Endothelial cell of umbilical vein (primary cell): ENCODE measurements around the gene SOX21.

Experiments used
- FOS ChIP-seq: IDR thresholded peaks from 2 replicates; pipeline ENCODE4 v1.6.1; 2011; ENCODE audit warnings: mild to moderate bottlenecking, low read length, moderate library complexity, borderline replicate concordance; ENCODE audit not compliant: insufficient read depth
- JUN ChIP-seq: IDR thresholded peaks from 2 replicates; pipeline ENCODE4 v1.6.1; 2011; ENCODE audit warnings: borderline replicate concordance, low read depth; ENCODE audit not compliant: insufficient read length, insufficient read depth
- POLR2A ChIP-seq: IDR thresholded peaks from 2 replicates; pipeline ENCODE4 v1.6.1; 2012; ENCODE audit warnings: low read depth, mild to moderate bottlenecking, control low read depth, low read length
- TF ChIP-seq, protein P1 (sequence below), 2 donors: IDR thresholded peaks; 1 replicate in 1 of 2; 2 replicates in 1 of 2; pipeline ENCODE4 v1.5.1; 2011; ENCODE audit warnings: low read length in 2 of 2, mild to moderate bottlenecking in 2 of 2, moderate library complexity in 2 of 2, control low read depth in 1 of 2, inconsistent platforms in 1 of 2, low read depth in 1 of 2; ENCODE audit not compliant: insufficient read depth in 1 of 2; ENCODE audit errors: extremely low read depth in 1 of 2
- TF ChIP-seq, protein P2 (sequence below): IDR thresholded peaks from 2 replicates; pipeline ENCODE4 v1.6.1; 2011; ENCODE audit not compliant: insufficient read depth, insufficient read length

GRCh38 chr13:94759120-94759728 is 46.9 kb upstream of the SOX21 start:
- TF ChIP-seq, protein P1, sequence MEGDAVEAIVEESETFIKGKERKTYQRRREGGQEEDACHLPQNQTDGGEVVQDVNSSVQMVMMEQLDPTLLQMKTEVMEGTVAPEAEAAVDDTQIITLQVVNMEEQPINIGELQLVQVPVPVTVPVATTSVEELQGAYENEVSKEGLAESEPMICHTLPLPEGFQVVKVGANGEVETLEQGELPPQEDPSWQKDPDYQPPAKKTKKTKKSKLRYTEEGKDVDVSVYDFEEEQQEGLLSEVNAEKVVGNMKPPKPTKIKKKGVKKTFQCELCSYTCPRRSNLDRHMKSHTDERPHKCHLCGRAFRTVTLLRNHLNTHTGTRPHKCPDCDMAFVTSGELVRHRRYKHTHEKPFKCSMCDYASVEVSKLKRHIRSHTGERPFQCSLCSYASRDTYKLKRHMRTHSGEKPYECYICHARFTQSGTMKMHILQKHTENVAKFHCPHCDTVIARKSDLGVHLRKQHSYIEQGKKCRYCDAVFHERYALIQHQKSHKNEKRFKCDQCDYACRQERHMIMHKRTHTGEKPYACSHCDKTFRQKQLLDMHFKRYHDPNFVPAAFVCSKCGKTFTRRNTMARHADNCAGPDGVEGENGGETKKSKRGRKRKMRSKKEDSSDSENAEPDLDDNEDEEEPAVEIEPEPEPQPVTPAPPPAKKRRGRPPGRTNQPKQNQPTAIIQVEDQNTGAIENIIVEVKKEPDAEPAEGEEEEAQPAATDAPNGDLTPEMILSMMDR (IDR thresholded peaks at IDR 0.05; ENCODE audit: extremely low read depth in 1 of 2, insufficient read depth in 1 of 2, low read depth in 1 of 2, low read length in 2 of 2) = no peak
- no peak for TF ChIP-seq POLR2A
- TF ChIP-seq, protein P2, sequence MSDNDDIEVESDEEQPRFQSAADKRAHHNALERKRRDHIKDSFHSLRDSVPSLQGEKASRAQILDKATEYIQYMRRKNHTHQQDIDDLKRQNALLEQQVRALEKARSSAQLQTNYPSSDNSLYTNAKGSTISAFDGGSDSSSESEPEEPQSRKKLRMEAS = no peak
- TF ChIP-seq JUN = no peak
- no peak for TF ChIP-seq FOS
